GM20431 (cell line): ENCODE measurements around the gene CLEC18B.
"Not testable (repeated sequence)": the region's sequence is repeated elsewhere in the genome, so short reads cannot be mapped to it uniquely, and the experiment has no call there.

Source experiments
- in situ Hi-C: fragments of 300-500 bp; cut with MseI, MboI; formaldehyde crosslinking; loops from one replicate; pipeline ENCODE4 v1.15.0; 2020; ENCODE audit warnings: low sequenced_read_pairs; ENCODE audit not compliant: unreplicated experiment

The CLEC18B gene

GRCh38 chr16:74447578-74447977, 26.3 kb upstream of the CLEC18B start:
- in situ Hi-C loops, result loop anchor here (25.0 kb wide), 1 partner anchor 135 kb away; no protein-coding TSS in a partner anchor

GRCh38 chr16:74446866-74447265, 25.6 kb upstream of the CLEC18B start:
- in situ Hi-C loops, result loop anchor here (25.0 kb wide), 1 partner anchor 135 kb away; no protein-coding TSS in a partner anchor

- in situ Hi-C loops, result loop anchor here (25.0 kb wide), 1 partner anchor 131 kb away; no protein-coding TSS in a partner anchor
Measured at GRCh38 chr16:74443624-74444346, 22.5 kb upstream of the CLEC18B start.

- in situ Hi-C loops, result loop anchor here (25.0 kb wide), 1 partner anchor 127 kb away; no protein-coding TSS in a partner anchor
Measured at GRCh38 chr16:74439685-74440084, 18.4 kb upstream of the CLEC18B start.

GRCh38 chr16:74438492-74438979, 17.3 kb upstream of the CLEC18B start:
- in situ Hi-C loops, result loop anchor here (25.0 kb wide), 1 partner anchor 126 kb away; no protein-coding TSS in a partner anchor

GRCh38 chr16:74431516-74431915, 10.2 kb upstream of the CLEC18B start:
- in situ Hi-C loops, result loop anchor here (25.0 kb wide), 1 partner anchor 119 kb away; no protein-coding TSS in a partner anchor

- in situ Hi-C loops, result loop anchor here (25.0 kb wide), 1 partner anchor 118 kb away; no protein-coding TSS in a partner anchor
Measured at GRCh38 chr16:74430036-74430712, 8.9 kb upstream of the CLEC18B start.

GRCh38 chr16:74428493-74428892, 7.2 kb upstream of the CLEC18B start:
- in situ Hi-C loops, result loop anchor here (25.0 kb wide), 1 partner anchor 116 kb away; no protein-coding TSS in a partner anchor

GRCh38 chr16:74425751-74426150, 4.5 kb upstream of the CLEC18B start:
- in situ Hi-C loops, result loop anchor here (25.0 kb wide), 1 partner anchor 113 kb away; no protein-coding TSS in a partner anchor

GRCh38 chr16:74423721-74424120, 2.4 kb upstream of the CLEC18B start:
- in situ Hi-C loops, result not testable (repeated sequence)

- in situ Hi-C loops, result not testable (repeated sequence)
Measured at GRCh38 chr16:74422086-74422485, 808 bp upstream of the CLEC18B start.

- in situ Hi-C loops, result not testable (repeated sequence)
Measured at GRCh38 chr16:74421482-74421785, 156 bp upstream of the CLEC18B start.

GRCh38 chr16:74419811-74420210, 1.5 kb downstream of the CLEC18B start:
- in situ Hi-C loops, result not testable (repeated sequence)

- in situ Hi-C loops, result not testable (repeated sequence)
Measured at GRCh38 chr16:74417897-74418296, 3.4 kb downstream of the CLEC18B start.

- in situ Hi-C loops, result not testable (repeated sequence)
Measured at GRCh38 chr16:74413920-74414319, 7.4 kb downstream of the CLEC18B start.

- in situ Hi-C loops, result not testable (repeated sequence)
Measured at GRCh38 chr16:74413485-74413884, 7.8 kb downstream of the CLEC18B start.

- in situ Hi-C loops, result not testable (repeated sequence)
Measured at GRCh38 chr16:74412775-74413390, 8.4 kb downstream of the CLEC18B start.

GRCh38 chr16:74412138-74412774, 9.0 kb downstream of the CLEC18B start:
- in situ Hi-C loops, result not testable (repeated sequence)

GRCh38 chr16:74410981-74411380, 10.3 kb downstream of the CLEC18B start:
- in situ Hi-C loops, result not testable (repeated sequence)
